Endothelial cell of umbilical vein (primary cell): ENCODE results near the gene PEMT. TPM values are rescaled to one million over a fixed set of nuclear protein-coding genes. Genes with fewer than 3 reads are reported as not detected.

Source experiments
- BruUV-seq: library from RNA; stranded (reverse); fragments of 400-500 nt; replicated peaks from 2 replicates; lab custom pipeline; 2021; lab: Mats Ljungman, UMichigan
- CTCF ChIA-PET: fragments of 300-600, 350-600 bp; sonication (Branson Sonifier 250); formaldehyde crosslinking; loops from one replicate; lab custom pipeline; 2021; ENCODE audit warnings: antibody characterized with exemption, inconsistent platforms; lab: Charles Lee
- POLR2A ChIA-PET: fragments of 300-600, 350-600 bp; sonication (Branson Sonifier 250); formaldehyde crosslinking; loops from one replicate; lab custom pipeline; 2021; ENCODE audit warnings: antibody characterized with exemption, inconsistent platforms; lab: Charles Lee
- DNase-seq: peaks from one replicate; pipeline ENCODE4 v3.0.0-alpha.2; 2011; ENCODE audit warnings: low read depth, low spot score
- FAIRE-seq: peaks from 2 replicates; lab custom pipeline; 2011; peaks lifted over from hg19 to GRCh38; lab: Jason Lieb, UNC
- H2AFZ ChIP-seq: 2 replicates; pipeline ENCODE4 v1.6.0; 2012; ENCODE audit warnings: low read depth, low read length, control low read depth, inconsistent platforms
- H3K27ac ChIP-seq: 2 replicates; pipeline ENCODE4 v1.5.1; 2011; ENCODE audit warnings: low read depth, mild to moderate bottlenecking, control low read depth, low read length, moderate library complexity; ENCODE audit not compliant: insufficient read depth
- H3K27me3 ChIP-seq, 2 experiments: 2 replicates each; pipeline versions ENCODE4 v1.6.0 to v1.6.1; 2011; ENCODE audit warnings: low read length in 2 of 2, mixed read lengths in 1 of 2; ENCODE audit not compliant: control insufficient read depth in 2 of 2, insufficient read depth in 2 of 2
- H3K36me3 ChIP-seq, 2 experiments: 2 replicates in 1 of 2; 3 replicates in 1 of 2; pipeline ENCODE4 v1.5.1; 2011; ENCODE audit warnings: low read length in 2 of 2, mild to moderate bottlenecking in 1 of 2, moderate library complexity in 1 of 2; ENCODE audit not compliant: control insufficient read depth in 2 of 2, insufficient read depth in 2 of 2; ENCODE audit errors: extremely low read depth in 1 of 2
- H3K4me1 ChIP-seq: 3 replicates; pipeline ENCODE4 v1.5.1; 2011; ENCODE audit warnings: mild to moderate bottlenecking, low read length; ENCODE audit not compliant: control insufficient read depth, insufficient read depth; ENCODE audit errors: extremely low read depth
- H3K4me2 ChIP-seq: 2 replicates; pipeline ENCODE4 v1.6.1; 2011; ENCODE audit warnings: low read length, control low read depth, mixed read lengths; ENCODE audit not compliant: insufficient read depth
- H3K4me3 ChIP-seq, 3 experiments: fragments of 200-600 bp in 1 of 3; sonication (generic), shearing (Covaris generic) in 1 of 3; replicated peaks in 1 of 3; 2 replicates each; pipeline ENCODE4 v1.5.1; 2011 to 2016; ENCODE audit warnings: control low read depth in 3 of 3, low read length in 3 of 3, mild to moderate bottlenecking in 2 of 3, inconsistent platforms in 1 of 3, low read depth in 1 of 3, moderate library complexity in 1 of 3; ENCODE audit not compliant: insufficient read depth in 1 of 3
- H3K79me2 ChIP-seq: 2 replicates; pipeline ENCODE4 v1.6.0; 2012; ENCODE audit warnings: low read length, inconsistent platforms; ENCODE audit not compliant: control insufficient read depth, insufficient read depth
- H3K9ac ChIP-seq: replicated peaks from 2 replicates; pipeline ENCODE3; 2011; ENCODE audit warnings: low read length, control low read depth; ENCODE audit not compliant: insufficient read depth; ENCODE audit errors: extremely low read depth
- H3K9me1 ChIP-seq: replicated peaks from 3 replicates; pipeline ENCODE4 v1.6.0; 2011; ENCODE audit warnings: mild to moderate bottlenecking, low read length; ENCODE audit not compliant: control insufficient read depth, insufficient read depth; ENCODE audit errors: extremely low read depth
- H3K9me3 ChIP-seq: replicated peaks from 2 replicates; pipeline ENCODE4 v1.5.1; 2012; ENCODE audit warnings: low read length, inconsistent platforms; ENCODE audit not compliant: control insufficient read depth, insufficient read depth
- H4K20me1 ChIP-seq: replicated peaks from 2 replicates; pipeline ENCODE3; 2011; ENCODE audit warnings: mild to moderate bottlenecking, low read length; ENCODE audit not compliant: control insufficient read depth, insufficient read depth; ENCODE audit errors: extremely low read depth
- EZH2 ChIP-seq: IDR thresholded peaks from 2 replicates; pipeline ENCODE4 v1.6.1; 2012; ENCODE audit warnings: borderline replicate concordance, low read depth, mild to moderate bottlenecking, moderate library complexity, low read length, inconsistent platforms; ENCODE audit not compliant: severe bottlenecking
- FOS ChIP-seq: IDR thresholded peaks from 2 replicates; pipeline ENCODE4 v1.6.1; 2011; ENCODE audit warnings: mild to moderate bottlenecking, low read length, moderate library complexity, borderline replicate concordance; ENCODE audit not compliant: insufficient read depth
- GATA2 ChIP-seq: IDR thresholded peaks from 2 replicates; pipeline ENCODE4 v1.7.0; 2011; ENCODE audit warnings: low read depth, mild to moderate bottlenecking, moderate library complexity, mixed read lengths, low read length; ENCODE audit not compliant: insufficient read length, insufficient read depth
- JUN ChIP-seq: IDR thresholded peaks from 2 replicates; pipeline ENCODE4 v1.6.1; 2011; ENCODE audit warnings: borderline replicate concordance, low read depth; ENCODE audit not compliant: insufficient read length, insufficient read depth
- MYC ChIP-seq: IDR thresholded peaks from one replicate; pipeline ENCODE4 v1.6.1; 2011; ENCODE audit warnings: mild to moderate bottlenecking, low read depth, low read length
- POLR2A ChIP-seq: IDR thresholded peaks from 2 replicates; pipeline ENCODE4 v1.6.1; 2012; ENCODE audit warnings: low read depth, mild to moderate bottlenecking, control low read depth, low read length
- POLR2AphosphoS5 ChIP-seq: IDR thresholded peaks from 2 replicates; pipeline ENCODE4 v1.6.1; 2012; ENCODE audit warnings: low read depth, mild to moderate bottlenecking, control low read depth, low read length, moderate library complexity; ENCODE audit not compliant: insufficient read depth
- dilution Hi-C: fragments of 300-500 bp; cut with MboI; formaldehyde crosslinking; loops from one replicate; pipeline ENCODE4 v1.15.0; 2019; ENCODE audit warnings: low sequenced_read_pairs; ENCODE audit not compliant: extremely low pct_ligation_motif_present
- intact Hi-C: fragments of 100-400 bp; cut with micrococcal nuclease; formaldehyde crosslinking; loops from one replicate; pipeline ENCODE4 v1.10.0; 2022
- polyA plus RNA-seq, 4 experiments: library from polyadenylated mRNA; depleted of rRNA in 3 of 4; stranded (reverse) in 3 of 4; unstranded in 1 of 4; fragments of >200 nt; gene quantifications; 2 replicates each; pipeline versions ENCODE4 v1.2.1 to v1.2.3, GENCODE V29; 2011 to 2012; ENCODE audit warnings: missing spikeins in 1 of 4
- total RNA-seq: library from RNA; stranded (reverse); gene quantifications from 2 replicates; pipeline ENCODE4 v1.2.3, GENCODE V29; 2021
- TF ChIP-seq, protein P1 (sequence below), 2 donors: IDR thresholded peaks; 1 replicate in 1 of 2; 2 replicates in 1 of 2; pipeline ENCODE4 v1.5.1; 2011; ENCODE audit warnings: low read length in 2 of 2, mild to moderate bottlenecking in 2 of 2, moderate library complexity in 2 of 2, control low read depth in 1 of 2, inconsistent platforms in 1 of 2, low read depth in 1 of 2; ENCODE audit not compliant: insufficient read depth in 1 of 2; ENCODE audit errors: extremely low read depth in 1 of 2
- TF ChIP-seq, protein P2 (sequence below): IDR thresholded peaks from 2 replicates; pipeline ENCODE4 v1.6.1; 2011; ENCODE audit not compliant: insufficient read depth, insufficient read length

The PEMT gene
- total and polyA plus RNA-seq, 2 donors (not counting 3 experiments of a cell fraction or from before 2014, with no cell fraction given): 35.1 to 58.4 TPM

DNA sequence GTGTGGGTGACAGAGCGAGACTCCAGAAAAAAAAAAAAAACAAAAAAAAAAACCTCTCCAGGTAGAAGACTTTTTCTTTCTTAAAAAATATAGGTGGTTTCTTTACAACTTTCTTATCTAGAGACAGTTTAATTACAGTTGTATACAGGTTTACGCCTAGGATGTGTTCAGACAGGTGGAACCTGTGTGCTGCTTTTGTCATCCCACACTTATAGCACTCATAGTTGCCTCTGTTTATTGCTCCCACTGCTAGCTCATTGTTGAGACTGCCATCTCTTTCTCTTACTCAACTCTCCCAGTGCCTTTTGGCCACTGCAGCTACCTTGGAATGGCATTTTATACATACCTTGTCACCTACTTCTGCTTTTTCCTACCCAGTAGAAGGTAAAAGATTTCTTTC is 133.8 kb downstream of the PEMT start:
- H3K27ac ChIP-seq: no peak overlapping the region
- BruUV-seq: no TSS peak
- no peaks in the 10 kb centered on the region for H3K9me3 ChIP-seq
- H3K9ac ChIP-seq: no peak overlapping the region
- peaks cover 0 to 6% of the 10 kb centered on the region in 2 experiments for H3K27me3 ChIP-seq
- no peak overlapping the region for H3K4me3 ChIP-seq
- H3K36me3 ChIP-seq: no peaks in the 10 kb centered on the region
- POLR2A ChIA-PET: no interaction called here
- dilution Hi-C loops: no loop called here
- no peak for TF ChIP-seq GATA2
- TF ChIP-seq, protein P1, sequence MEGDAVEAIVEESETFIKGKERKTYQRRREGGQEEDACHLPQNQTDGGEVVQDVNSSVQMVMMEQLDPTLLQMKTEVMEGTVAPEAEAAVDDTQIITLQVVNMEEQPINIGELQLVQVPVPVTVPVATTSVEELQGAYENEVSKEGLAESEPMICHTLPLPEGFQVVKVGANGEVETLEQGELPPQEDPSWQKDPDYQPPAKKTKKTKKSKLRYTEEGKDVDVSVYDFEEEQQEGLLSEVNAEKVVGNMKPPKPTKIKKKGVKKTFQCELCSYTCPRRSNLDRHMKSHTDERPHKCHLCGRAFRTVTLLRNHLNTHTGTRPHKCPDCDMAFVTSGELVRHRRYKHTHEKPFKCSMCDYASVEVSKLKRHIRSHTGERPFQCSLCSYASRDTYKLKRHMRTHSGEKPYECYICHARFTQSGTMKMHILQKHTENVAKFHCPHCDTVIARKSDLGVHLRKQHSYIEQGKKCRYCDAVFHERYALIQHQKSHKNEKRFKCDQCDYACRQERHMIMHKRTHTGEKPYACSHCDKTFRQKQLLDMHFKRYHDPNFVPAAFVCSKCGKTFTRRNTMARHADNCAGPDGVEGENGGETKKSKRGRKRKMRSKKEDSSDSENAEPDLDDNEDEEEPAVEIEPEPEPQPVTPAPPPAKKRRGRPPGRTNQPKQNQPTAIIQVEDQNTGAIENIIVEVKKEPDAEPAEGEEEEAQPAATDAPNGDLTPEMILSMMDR (IDR thresholded peaks at IDR 0.05; ENCODE audit: extremely low read depth in 1 of 2, insufficient read depth in 1 of 2, low read depth in 1 of 2, low read length in 2 of 2): no peak
- TF ChIP-seq JUN: no peak
- no peak for TF ChIP-seq FOS
- no peak for TF ChIP-seq POLR2A
- TF ChIP-seq, protein P2, sequence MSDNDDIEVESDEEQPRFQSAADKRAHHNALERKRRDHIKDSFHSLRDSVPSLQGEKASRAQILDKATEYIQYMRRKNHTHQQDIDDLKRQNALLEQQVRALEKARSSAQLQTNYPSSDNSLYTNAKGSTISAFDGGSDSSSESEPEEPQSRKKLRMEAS: no peak
- no peak for TF ChIP-seq EZH2
- TF ChIP-seq MYC: no peak
- TF ChIP-seq POLR2AphosphoS5: no peak
- no peak overlapping the region for H2AFZ ChIP-seq
- no peak overlapping the region for H3K4me2 ChIP-seq
- CTCF ChIA-PET: no interaction called here
- no peaks in the 10 kb centered on the region for H3K9me1 ChIP-seq
- H4K20me1 ChIP-seq: no peaks in the 10 kb centered on the region
- no peaks in the 10 kb centered on the region for H3K79me2 ChIP-seq
- FAIRE-seq (no peak), DNase-seq (no peak)
- no peaks in the 10 kb centered on the region for H3K4me1 ChIP-seq
- intact Hi-C loops: no loop called here
